HCT116 (cell line): ENCODE results near the gene SEPTIN8. TPM values are rescaled to one million over a fixed set of nuclear protein-coding genes. Genes with fewer than 3 reads are reported as not detected.

Experiments
- ATAC-seq: fragments of 200-7000 bp; cut with Tn5 transposase; 2 replicates; pipeline ENCODE4 v1.9.1; 2020; ENCODE audit warnings: mild to moderate bottlenecking, moderate library complexity
- BruUV-seq: library from RNA; stranded (reverse); fragments of 400-500 nt; replicated peaks from 2 replicates; lab custom pipeline; 2021; lab: Mats Ljungman, UMichigan
- CTCF ChIA-PET: fragments of 300-600 bp; sonication (Branson Sonifier 250); formaldehyde crosslinking; loops from one replicate; lab custom pipeline; 2021; ENCODE audit warnings: antibody characterized with exemption; lab: Charles Lee
- POLR2A ChIA-PET: fragments of 300-600, 350-600 bp; sonication (Branson Sonifier 250); formaldehyde crosslinking; loops from one replicate; lab custom pipeline; 2021; ENCODE audit warnings: antibody characterized with exemption; lab: Charles Lee
- RAD21 ChIA-PET, 2 experiments: fragments of 300-600 bp; sonication (Branson Sonifier 250); formaldehyde crosslinking; loops; one replicate each; lab custom pipeline; 2023; ENCODE audit warnings: low total read pairs in 2 of 2; ENCODE audit not compliant: uncharacterized antibody in 2 of 2, unreplicated experiment in 2 of 2, low non-redundant PET in 1 of 2; lab: Charles Lee
- DNase-seq: peaks from one replicate; pipeline ENCODE4 v3.0.0-alpha.2; 2010; ENCODE audit warnings: low read depth, low spot score
- H2AFZ ChIP-seq: fragments of 200-600 bp; shearing (Covaris generic), sonication (generic); 2 replicates; pipeline ENCODE4 v1.6.1; 2017; ENCODE audit warnings: low read depth, mixed run types, mixed read lengths, antibody characterized with exemption, low read length; ENCODE audit not compliant: poor library complexity, severe bottlenecking
- H3K27ac ChIP-seq: 2 replicates; pipeline ENCODE4 v1.5.1; 2012; ENCODE audit warnings: low read depth, low read length
- H3K27me3 ChIP-seq: fragments of 200-600 bp; sonication (generic); 2 replicates; pipeline ENCODE4 v1.6.1; 2016; ENCODE audit warnings: mixed run types, low read length, mixed read lengths; ENCODE audit not compliant: insufficient read depth
- H3K36me3 ChIP-seq, 2 experiments: fragments of 200-500 bp in 1 of 2; fragments of 200-600 bp in 1 of 2; sonication (Bioruptor generic) in 1 of 2; sonication (generic) in 1 of 2; 2 replicates each; pipeline versions ENCODE4 v1.5.1 to v1.6.1; 2014 to 2016; ENCODE audit warnings: low read length in 2 of 2, inconsistent platforms in 1 of 2, mixed read lengths in 1 of 2, mixed run types in 1 of 2; ENCODE audit not compliant: insufficient read depth in 2 of 2, control insufficient read depth in 1 of 2
- H3K4me1 ChIP-seq, 2 experiments: fragments of 200-600 bp in 1 of 2; sonication (generic) in 1 of 2; 2 replicates each; pipeline versions ENCODE4 v1.5.1 to v1.6.1; 2012 to 2017; ENCODE audit warnings: low read length in 2 of 2, inconsistent platforms in 1 of 2, mild to moderate bottlenecking in 1 of 2, mixed read lengths in 1 of 2, mixed run types in 1 of 2, moderate library complexity in 1 of 2; ENCODE audit not compliant: insufficient read depth in 2 of 2, control insufficient read depth in 1 of 2
- H3K4me2 ChIP-seq: fragments of 200-600 bp; sonication (generic); 2 replicates; pipeline ENCODE4 v1.6.1; 2017; ENCODE audit warnings: mixed run types, low read length, mixed read lengths
- H3K4me3 ChIP-seq, 2 experiments: fragments of 200-600 bp in 1 of 2; sonication (generic) in 1 of 2; replicated peaks in 1 of 2; 2 replicates each; pipeline ENCODE4 v1.5.1; 2011 to 2016; ENCODE audit warnings: low read length in 2 of 2, control low read depth in 1 of 2, low read depth in 1 of 2, mild to moderate bottlenecking in 1 of 2, mixed read lengths in 1 of 2, mixed run types in 1 of 2
- H3K79me2 ChIP-seq: fragments of 200-600 bp; sonication (generic); 2 replicates; pipeline ENCODE4 v1.6.1; 2017; ENCODE audit warnings: mild to moderate bottlenecking, mixed run types, low read length, moderate library complexity, mixed read lengths; ENCODE audit not compliant: insufficient read depth
- H3K9ac ChIP-seq: fragments of 200-600 bp; sonication (generic); 2 replicates; pipeline ENCODE4 v1.6.1; 2016; ENCODE audit warnings: low read length, mixed read lengths
- H3K9me2 ChIP-seq: fragments of 200-600 bp; sonication (generic), shearing (Covaris generic); 2 replicates; pipeline ENCODE4 v1.6.1; 2017; ENCODE audit warnings: mixed run types, mild to moderate bottlenecking, moderate library complexity; ENCODE audit not compliant: insufficient read depth
- H3K9me3 ChIP-seq, 2 experiments: fragments of 200-500 bp in 1 of 2; fragments of 200-600 bp in 1 of 2; sonication (Bioruptor generic) in 1 of 2; sonication (generic) in 1 of 2; 2 replicates each; pipeline ENCODE4 v1.6.1; 2014 to 2017; ENCODE audit warnings: low read length in 2 of 2, mixed read lengths in 2 of 2, inconsistent platforms in 1 of 2, low read depth in 1 of 2, mild to moderate bottlenecking in 1 of 2, mixed run types in 1 of 2, moderate library complexity in 1 of 2; ENCODE audit not compliant: control insufficient read depth in 1 of 2, insufficient read depth in 1 of 2
- H4K20me1 ChIP-seq: fragments of 200-600 bp; sonication (generic), shearing (Covaris generic); 2 replicates; pipeline ENCODE4 v1.6.1; 2017; ENCODE audit warnings: mixed run types, mild to moderate bottlenecking, moderate library complexity; ENCODE audit not compliant: insufficient read depth
- ATF3 ChIP-seq: IDR thresholded peaks from 2 replicates; pipeline ENCODE4 v1.6.1; 2012
- CBX3 ChIP-seq: IDR thresholded peaks from 2 replicates; pipeline ENCODE4 v1.6.1; 2012; ENCODE audit warnings: low read depth
- CEBPB ChIP-seq: IDR thresholded peaks from 2 replicates; pipeline ENCODE4 v1.6.1; 2012; ENCODE audit warnings: low read depth
- CTCF ChIP-seq, 3 experiments: fragments of 200-600 bp in 1 of 3; sonication (generic) in 1 of 3; IDR thresholded peaks in 2 of 3; conservative IDR thresholded peaks in 1 of 3; 2 replicates each; pipeline ENCODE4 v1.5.1; 2012 to 2017; ENCODE audit warnings: low read depth in 2 of 3, low read length in 2 of 3, antibody characterized with exemption in 1 of 3, borderline replicate concordance in 1 of 3, control low read depth in 1 of 3, mild to moderate bottlenecking in 1 of 3, mixed read lengths in 1 of 3, mixed run types in 1 of 3, moderate library complexity in 1 of 3; ENCODE audit not compliant: insufficient read depth in 1 of 3
- EGR1 ChIP-seq: IDR thresholded peaks from 2 replicates; pipeline ENCODE4 v1.6.1; 2012; ENCODE audit warnings: low read depth
- ELF1 ChIP-seq: IDR thresholded peaks from 2 replicates; pipeline ENCODE4 v1.6.1; 2012; ENCODE audit warnings: low read depth, borderline replicate concordance
- EZH2 ChIP-seq: fragments of 200-600 bp; sonication (generic); IDR thresholded peaks from 2 replicates; pipeline ENCODE4 v1.6.1; 2017; ENCODE audit warnings: antibody characterized with exemption, mixed run types
- EZH2phosphoT487 ChIP-seq: fragments of 200-600 bp; IDR thresholded peaks from 2 replicates; pipeline ENCODE4 v1.6.1; 2018; ENCODE audit warnings: antibody characterized with exemption, borderline replicate concordance
- JUND ChIP-seq: IDR thresholded peaks from 2 replicates; pipeline ENCODE4 v1.6.1; 2012
- MAX ChIP-seq: IDR thresholded peaks from 2 replicates; pipeline ENCODE4 v1.6.1; 2012
- REST ChIP-seq: IDR thresholded peaks from 2 replicates; pipeline ENCODE4 v1.6.1; 2012; ENCODE audit warnings: low read depth
- SP1 ChIP-seq: IDR thresholded peaks from 2 replicates; pipeline ENCODE4 v1.6.1; 2012; ENCODE audit warnings: low read depth
- SRF ChIP-seq: IDR thresholded peaks from 2 replicates; pipeline ENCODE4 v1.6.1; 2012; ENCODE audit warnings: low read depth
- TCF7L2 ChIP-seq: IDR thresholded peaks from 2 replicates; pipeline ENCODE4 v1.7.0; 2011; ENCODE audit warnings: borderline replicate concordance, inconsistent platforms; ENCODE audit not compliant: insufficient read depth, insufficient read length; ENCODE audit errors: extremely low read depth
- YY1 ChIP-seq: IDR thresholded peaks from 2 replicates; pipeline ENCODE4 v1.6.1; 2011; ENCODE audit warnings: low read length, low read depth, moderate library complexity, mild to moderate bottlenecking; ENCODE audit not compliant: insufficient replicate concordance; ENCODE audit errors: extremely low read depth
- ZBTB33 ChIP-seq: IDR thresholded peaks from 2 replicates; pipeline ENCODE4 v1.6.1; 2011; ENCODE audit warnings: mild to moderate bottlenecking, low read length, moderate library complexity; ENCODE audit not compliant: insufficient replicate concordance; ENCODE audit errors: extremely low read depth
- ZFX ChIP-seq: fragments of 450-650 bp; IDR thresholded peaks from 2 replicates; pipeline ENCODE4 v1.6.1; 2017
- ZNF274 ChIP-seq: fragments of 200-500 bp; sonication (Bioruptor generic); IDR thresholded peaks from 2 replicates; pipeline ENCODE4 v1.6.1; 2014; ENCODE audit warnings: mild to moderate bottlenecking, low read depth, low read length, inconsistent platforms
- intact Hi-C: fragments of 100-400 bp; cut with micrococcal nuclease; formaldehyde crosslinking; loops from 2 replicates; pipeline ENCODE4 v1.10.0; 2022
- total RNA-seq: library from RNA; stranded (reverse); gene quantifications from one replicate; pipeline ENCODE4 v1.2.1, GENCODE V29; 2021; ENCODE audit not compliant: unreplicated experiment

SEPTIN8 gene
- total RNA-seq, 1 experiment from 2014 or later = 34.6 TPM

GRCh38 chr5:132781029-132781428 is 4.0 kb upstream of the SEPTIN8 start:
- ChIA-PET RAD21 (no interaction called here), CTCF (no interaction called here), POLR2A (no interaction called here)
- BruUV-seq = no TSS peak
- H3K4me2 ChIP-seq = no peak overlapping the region
- intact Hi-C loops = no loop called here
- peak overlapping the region; percentile 48 for H2AFZ ChIP-seq
- H3K9me2 ChIP-seq = no peaks in the 10 kb centered on the region
- peaks cover 3% of the 10 kb centered on the region; the same call in 1 of the 2 replicates for H3K79me2 ChIP-seq
- DNase-seq (no peak), ATAC-seq (no peak)
- H3K36me3 ChIP-seq = no peaks in the 10 kb centered on the region
- H4K20me1 ChIP-seq = no peaks in the 10 kb centered on the region
- H3K4me1 ChIP-seq = peaks cover 0 to 17% of the 10 kb centered on the region in 2 experiments
- H3K9ac ChIP-seq = no peak overlapping the region
- no peaks in the 10 kb centered on the region for H3K9me3 ChIP-seq
- no peak overlapping the region for H3K4me3 ChIP-seq
- no peaks in the 10 kb centered on the region for H3K27me3 ChIP-seq
- TF ChIP-seq CTCF (IDR thresholded peaks at IDR 0.05 in 2 of 3, conservative IDR thresholded peaks at IDR 0.05 in 1 of 3; ENCODE audit: borderline replicate concordance in 1 of 3, insufficient read depth in 1 of 3, low read depth in 2 of 3, low read length in 2 of 3) = no peak
- TF ChIP-seq MAX = no peak
- TF ChIP-seq EGR1 = no peak
- TF ChIP-seq TCF7L2 = no peak
- no peak for TF ChIP-seq CEBPB
- no peak for TF ChIP-seq ZBTB33
- TF ChIP-seq ATF3 = no peak
- no peak for TF ChIP-seq REST
- no peak for TF ChIP-seq EZH2phosphoT487
- no peak for TF ChIP-seq ZNF274
- no peak for TF ChIP-seq ELF1
- TF ChIP-seq SP1 = no peak
- TF ChIP-seq EZH2 = no peak
- no peak for TF ChIP-seq CBX3
- TF ChIP-seq YY1 = no peak
- TF ChIP-seq ZFX = no peak
- TF ChIP-seq SRF = no peak
- no peak for TF ChIP-seq JUND
- H3K27ac ChIP-seq = no peak overlapping the region
